ENCODE data around the gene PML.
A peak's percentile ranks its signal among the peaks of the same experiment; 100 is the strongest.
"Not testable (repeated sequence)": the region's sequence is repeated elsewhere in the genome, so short reads cannot be mapped to it uniquely, and the experiment has no call there.

PML gene

GRCh38 chr15:74062236-74062635 lies 67.7 kb downstream of the PML start:
- DNase-seq: no peak

- no peak for DNase-seq
These were observed 68.2 kb downstream of the PML start for GRCh38 chr15:74062671-74063070.

DNA sequence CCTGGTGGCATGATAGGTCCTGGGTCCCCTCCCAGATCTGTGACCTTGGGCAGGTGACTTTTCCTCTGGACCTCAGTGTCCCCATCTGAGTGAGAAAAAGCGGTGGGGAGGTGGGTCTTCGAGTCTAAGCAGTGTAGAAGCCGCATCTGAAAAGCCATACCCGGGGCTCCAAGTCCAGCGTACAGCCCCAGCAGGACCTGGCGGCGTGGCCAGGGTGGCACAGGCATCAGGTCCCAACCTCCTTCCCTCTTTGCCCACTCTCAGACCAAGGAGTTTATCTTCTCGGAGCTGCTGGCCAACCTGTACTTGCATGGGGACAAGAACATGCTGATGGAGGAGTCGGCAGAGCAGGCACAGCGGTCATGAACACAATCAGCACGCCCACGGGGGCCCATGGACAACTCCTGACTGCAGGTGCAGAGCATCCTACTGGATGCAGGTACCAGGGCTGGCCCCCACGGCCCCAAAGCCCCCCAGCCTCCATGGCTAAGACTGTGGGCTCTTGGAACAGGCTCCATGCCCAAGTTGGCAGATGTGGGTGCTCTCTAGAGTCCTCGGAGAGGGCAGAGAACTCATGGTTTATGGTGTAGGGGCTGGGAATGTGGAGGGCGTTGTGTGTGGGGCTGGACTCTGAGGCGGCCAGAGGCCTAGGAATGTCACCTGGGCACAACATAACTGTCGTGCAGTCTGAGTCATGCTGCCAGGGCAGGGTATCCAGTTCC lies 69.1 kb downstream of the PML start:
- DNase-seq: not testable (repeated sequence)

DNA sequence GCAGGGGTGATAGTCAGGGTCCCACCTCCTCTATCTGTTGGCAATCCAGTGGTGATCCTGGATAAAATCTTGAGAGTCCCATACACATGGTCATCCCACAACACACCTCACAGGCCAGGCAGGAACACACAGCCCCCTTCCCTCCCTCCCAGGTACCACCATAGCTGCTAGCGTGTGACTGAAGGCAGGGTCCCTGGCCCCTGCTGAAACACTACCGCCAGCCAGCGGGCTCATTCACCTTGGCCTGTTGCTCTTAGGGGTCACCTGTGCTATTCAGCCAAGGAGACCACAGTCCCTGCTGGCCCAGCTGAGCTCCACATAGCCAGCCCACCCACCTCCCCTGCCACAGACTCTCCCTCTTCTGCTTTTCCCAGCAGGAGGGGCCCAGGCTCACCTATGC lies 69.7 kb downstream of the PML start:
- DNase-seq: not testable (repeated sequence)

DNA sequence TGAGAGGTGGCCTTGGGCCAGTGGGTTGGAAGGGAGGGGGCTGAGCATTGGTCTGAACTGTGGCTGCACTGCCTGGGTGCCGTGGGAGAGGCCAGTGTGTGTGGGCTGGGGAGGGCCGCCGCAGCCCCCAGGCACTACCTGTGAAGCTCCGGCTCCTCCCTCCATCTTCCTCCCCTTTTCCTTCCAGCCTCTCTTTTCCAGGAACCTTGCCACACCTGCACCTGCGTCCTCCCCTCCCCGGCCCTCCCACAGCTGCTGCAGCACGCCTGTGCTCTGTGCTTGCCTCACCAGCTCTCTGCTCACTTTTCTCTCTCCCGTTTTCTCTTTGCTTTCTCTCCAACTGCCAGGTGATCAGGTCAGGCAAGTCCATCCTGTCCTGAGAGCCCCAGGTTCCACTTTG lies 70.3 kb downstream of the PML start:
- DNase-seq: not testable (repeated sequence)

DNA sequence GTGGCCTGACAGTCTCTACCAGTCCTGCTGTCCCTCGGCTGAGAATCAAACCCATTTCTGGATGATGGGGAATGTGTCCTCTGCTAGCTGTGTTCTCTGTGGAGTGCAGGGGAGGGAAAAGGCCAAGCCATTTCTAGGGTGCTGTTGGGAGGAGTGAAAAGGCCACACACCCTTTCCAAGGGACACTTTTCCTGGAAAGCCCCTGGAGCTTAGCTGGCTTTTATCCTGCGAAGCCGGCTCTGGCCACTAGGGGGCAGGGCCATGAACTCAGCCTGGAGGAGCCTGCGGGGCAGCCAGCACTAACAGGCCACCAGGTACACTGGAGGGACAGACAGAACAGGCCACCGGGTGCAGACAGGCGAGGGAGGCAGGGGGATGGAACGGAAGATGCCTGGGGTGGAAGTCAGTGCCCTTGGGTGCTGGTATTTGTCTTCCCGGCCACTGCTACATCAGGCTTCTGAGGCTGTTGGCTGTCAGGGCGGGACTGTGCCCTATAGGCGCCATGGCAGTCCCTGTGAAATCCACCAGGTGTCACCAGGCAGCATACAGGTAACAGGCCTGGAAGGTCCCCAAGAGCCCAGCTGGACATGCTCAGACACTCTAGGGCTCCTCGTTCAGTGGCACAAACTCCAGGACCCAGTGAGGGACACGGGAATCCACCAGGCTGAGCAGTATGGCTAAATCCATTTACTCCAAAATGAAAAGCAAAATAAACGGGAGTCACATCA lies 71.3 kb downstream of the PML start:
- DNase-seq: peak in 3 of 5 experiments; percentile 38 to 47 (median 38)

GRCh38 chr15:74071645-74072044 lies 77.1 kb downstream of the PML start:
- DNase-seq: not testable (repeated sequence)

DNA sequence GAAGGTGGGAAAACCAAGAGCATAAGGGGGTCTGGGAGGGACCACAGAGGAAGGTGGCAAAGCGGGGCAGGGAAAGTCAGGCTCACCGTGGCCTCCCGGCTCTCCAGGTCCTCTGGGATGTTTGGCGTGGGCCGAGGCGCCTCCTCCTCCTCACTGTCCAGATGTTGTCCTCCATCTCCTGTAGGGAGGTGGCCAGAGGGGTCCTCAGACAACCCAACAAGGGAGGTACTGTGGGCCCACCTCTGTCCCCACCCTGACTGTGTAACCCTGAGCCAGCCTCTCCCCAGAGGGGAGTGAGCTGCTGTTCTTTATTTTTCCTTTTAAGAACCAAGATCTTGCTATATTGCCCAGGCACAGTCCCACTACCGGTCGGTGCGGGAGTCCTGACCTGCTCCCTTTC lies 77.6 kb downstream of the PML start:
- not testable (repeated sequence) for DNase-seq

DNA sequence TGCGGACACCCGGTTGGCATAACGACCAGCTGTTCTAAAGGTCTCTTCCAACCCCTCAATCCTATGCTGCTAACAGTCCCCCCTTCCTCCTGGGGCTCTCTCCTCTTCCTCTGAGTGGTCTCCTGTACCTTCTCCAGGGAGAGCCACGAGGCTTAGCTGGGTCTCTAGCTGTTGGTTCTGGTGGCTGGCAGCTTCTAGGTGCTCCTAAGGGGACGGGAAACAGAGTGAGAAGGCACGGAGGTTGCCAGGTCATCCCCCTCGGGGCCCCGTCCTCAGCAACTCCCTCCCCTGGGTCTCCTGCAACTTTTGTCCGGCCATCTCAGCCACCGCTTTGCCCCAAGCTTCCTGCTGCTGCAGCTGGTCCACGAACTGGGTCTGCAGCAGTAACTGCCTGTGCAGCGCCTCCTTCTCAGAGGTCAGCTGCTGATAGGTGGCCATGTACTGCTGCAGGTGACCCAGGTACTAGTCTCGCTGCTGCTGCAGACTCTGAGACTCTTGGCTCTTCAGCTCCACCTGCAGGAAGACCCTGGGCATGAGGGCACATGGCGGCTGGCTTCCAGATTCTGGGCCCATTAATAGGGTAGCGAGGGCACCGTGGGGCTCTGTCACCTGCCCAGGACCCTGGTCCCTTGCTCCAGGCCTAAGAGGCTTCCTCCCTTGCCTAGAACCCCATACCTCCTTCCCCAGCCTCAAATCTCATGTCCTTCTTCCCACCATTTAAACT lies 78.3 kb downstream of the PML start:
- DNase-seq: peak in 1 of 5 experiments; percentile 36

DNA sequence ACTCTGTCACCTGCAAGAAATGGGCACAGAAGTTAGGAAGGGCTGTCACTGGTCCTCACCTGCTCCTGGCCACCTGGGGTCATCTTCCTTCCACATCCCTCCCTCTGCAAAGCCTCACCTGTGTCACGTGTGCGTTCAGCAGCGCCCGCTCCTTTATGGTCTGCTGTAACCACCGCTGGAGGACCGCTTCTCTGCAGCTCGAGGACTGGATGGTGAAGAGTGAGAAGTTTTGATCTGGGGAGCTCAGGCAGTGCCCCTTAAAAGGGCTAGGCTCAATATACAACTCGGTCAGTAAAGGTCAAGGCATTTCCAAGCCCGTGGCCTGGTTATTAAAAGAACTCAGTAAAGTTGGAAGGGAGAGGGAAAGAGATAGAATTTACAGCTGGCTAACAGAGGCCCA lies 81.3 kb downstream of the PML start:
- not testable (repeated sequence) for DNase-seq

- DNase-seq: not testable (repeated sequence)
These were observed 87.9 kb downstream of the PML start, which contains the start of gene GOLGA6A for GRCh38 chr15:74082450-74082849. Gene GOLGA6A, minus strand, starts transcription at chr15:74082550. Its CDS starts 41 bp downstream, at chr15:74082509.

GRCh38 chr15:74094567-74094966 lies 100.1 kb downstream of the PML start:
- not testable (repeated sequence) for DNase-seq

- DNase-seq: not testable (repeated sequence)
These were observed 101.1 kb downstream of the PML start for GRCh38 chr15:74095610-74096009.

GRCh38 chr15:74096753-74097474 lies 102.4 kb downstream of the PML start:
- DNase-seq: not testable (repeated sequence)

Data from T-helper 2 cell (primary cell).